Bronchial epithelial cell (primary cell): ENCODE measurements around the gene BIN2. TPM values are rescaled to one million over a fixed set of nuclear protein-coding genes. Genes with fewer than 3 reads are reported as not detected.
A peak's percentile ranks its signal among the peaks of the same experiment; 100 is the strongest.
"Not testable (repeated sequence)": the region's sequence is repeated elsewhere in the genome, so short reads cannot be mapped to it uniquely, and the experiment has no call there.

Experiments used
- DNase-seq: peaks from one replicate; pipeline ENCODE4 v3.0.0-alpha.2; 2010; ENCODE audit warnings: low read depth
- FAIRE-seq: peaks from 2 replicates; lab custom pipeline; 2011; peaks lifted over from hg19 to GRCh38; lab: Jason Lieb, UNC
- H3K27me3 ChIP-seq: 2 replicates; pipeline ENCODE4 v1.5.1; 2011; ENCODE audit warnings: low read length; ENCODE audit not compliant: control insufficient read depth, insufficient read depth
- H3K36me3 ChIP-seq: 2 replicates; pipeline ENCODE4 v1.5.1; 2011; ENCODE audit warnings: low read length; ENCODE audit not compliant: control insufficient read depth, insufficient read depth
- H3K4me3 ChIP-seq: 2 replicates; pipeline ENCODE4 v1.5.1; 2011; ENCODE audit warnings: mild to moderate bottlenecking, low read depth, low read length, control low read depth
- total RNA-seq: library from RNA; depleted of rRNA; stranded (reverse); fragments of >200 nt; gene quantifications from 2 replicates; pipeline ENCODE4 v1.2.1, GENCODE V29; 2014
- TF ChIP-seq, protein P1 (sequence below): IDR thresholded peaks from 2 replicates; pipeline ENCODE4 v1.5.1; 2011; ENCODE audit warnings: mild to moderate bottlenecking, moderate library complexity, low read length, control low read depth, inconsistent platforms; ENCODE audit not compliant: insufficient read depth, severe bottlenecking

BIN2 gene
- total RNA-seq, 1 donor from 2014 or later, result not detected

GRCh38 chr12:51345681-51346080, 21.7 kb upstream of the BIN2 start:
- DNase-seq (no peak), FAIRE-seq (no peak)
- Histone ChIP-seq H3K27me3 (no peaks in the 10 kb centered on the region), H3K4me3 (no peak overlapping the region), H3K36me3 (no peaks in the 10 kb centered on the region)
- TF ChIP-seq, protein P1, sequence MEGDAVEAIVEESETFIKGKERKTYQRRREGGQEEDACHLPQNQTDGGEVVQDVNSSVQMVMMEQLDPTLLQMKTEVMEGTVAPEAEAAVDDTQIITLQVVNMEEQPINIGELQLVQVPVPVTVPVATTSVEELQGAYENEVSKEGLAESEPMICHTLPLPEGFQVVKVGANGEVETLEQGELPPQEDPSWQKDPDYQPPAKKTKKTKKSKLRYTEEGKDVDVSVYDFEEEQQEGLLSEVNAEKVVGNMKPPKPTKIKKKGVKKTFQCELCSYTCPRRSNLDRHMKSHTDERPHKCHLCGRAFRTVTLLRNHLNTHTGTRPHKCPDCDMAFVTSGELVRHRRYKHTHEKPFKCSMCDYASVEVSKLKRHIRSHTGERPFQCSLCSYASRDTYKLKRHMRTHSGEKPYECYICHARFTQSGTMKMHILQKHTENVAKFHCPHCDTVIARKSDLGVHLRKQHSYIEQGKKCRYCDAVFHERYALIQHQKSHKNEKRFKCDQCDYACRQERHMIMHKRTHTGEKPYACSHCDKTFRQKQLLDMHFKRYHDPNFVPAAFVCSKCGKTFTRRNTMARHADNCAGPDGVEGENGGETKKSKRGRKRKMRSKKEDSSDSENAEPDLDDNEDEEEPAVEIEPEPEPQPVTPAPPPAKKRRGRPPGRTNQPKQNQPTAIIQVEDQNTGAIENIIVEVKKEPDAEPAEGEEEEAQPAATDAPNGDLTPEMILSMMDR, result no peak

- TF ChIP-seq, protein P1, result no peak
- Histone ChIP-seq H3K4me3 (no peak overlapping the region), H3K36me3 (no peaks in the 10 kb centered on the region), H3K27me3 (no peaks in the 10 kb centered on the region)
- DNase-seq (peak; percentile 9), FAIRE-seq (no peak)
Observed at GRCh38 chr12:51343201-51343600, 19.2 kb upstream of the BIN2 start.

DNA sequence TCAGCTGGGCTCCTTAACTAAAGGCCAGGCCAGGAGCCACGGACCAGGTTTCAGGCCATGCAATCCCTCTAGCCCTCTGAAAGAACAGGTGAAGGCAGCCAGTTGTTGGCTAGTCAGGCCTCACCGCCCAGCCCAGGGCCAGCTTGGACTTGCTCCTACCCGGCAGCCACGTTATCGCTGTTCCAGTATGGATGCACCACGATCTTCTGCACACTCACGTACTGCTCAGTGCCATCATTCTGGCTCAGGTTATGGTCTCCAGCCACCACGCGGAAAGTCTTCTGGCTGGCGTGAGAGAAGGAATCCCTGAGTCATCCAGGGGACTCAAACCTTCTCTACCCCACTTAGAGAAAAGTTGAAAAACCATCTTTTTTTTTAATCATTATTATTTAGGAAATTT, 18.4 kb upstream of the BIN2 start:
- FAIRE-seq (no peak), DNase-seq (no peak)
- Histone ChIP-seq H3K27me3 (no peaks in the 10 kb centered on the region), H3K4me3 (no peak overlapping the region), H3K36me3 (no peaks in the 10 kb centered on the region)
- TF ChIP-seq, protein P1, result no peak

DNA sequence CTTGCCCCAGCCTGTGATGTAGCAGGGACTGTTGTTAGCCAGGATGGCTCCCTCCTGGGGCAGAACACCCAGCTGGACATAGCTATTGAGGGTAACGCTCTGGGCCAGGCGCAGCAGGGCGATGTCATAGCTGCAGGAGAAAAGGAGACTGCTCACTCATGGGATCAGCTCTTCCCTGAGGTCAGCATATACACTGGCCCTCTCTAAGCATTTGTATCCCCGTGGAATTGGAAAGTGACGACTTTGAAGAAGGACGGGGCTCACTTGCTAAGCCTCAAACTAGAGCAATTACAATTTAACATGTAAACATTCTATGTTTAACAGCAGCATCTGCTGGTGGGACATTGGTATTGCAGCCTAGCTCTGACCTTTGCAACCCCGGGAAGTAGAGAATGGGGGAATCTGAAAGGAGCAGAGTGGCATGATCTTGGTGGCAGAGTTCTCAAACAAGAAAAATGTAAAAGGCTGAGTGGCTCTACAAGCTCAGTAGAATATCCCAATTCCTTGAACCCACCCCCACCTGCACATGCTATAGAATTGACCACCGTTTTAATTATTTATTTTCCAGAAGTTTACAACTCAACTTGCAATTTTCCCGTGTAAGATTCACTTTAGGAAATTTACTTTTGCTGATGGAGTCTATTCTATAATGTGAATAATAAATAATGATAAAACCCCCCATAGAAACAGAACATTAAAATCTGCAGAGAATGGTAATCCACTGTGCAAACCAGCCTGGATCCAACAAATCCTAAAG, 17.5 kb upstream of the BIN2 start:
- FAIRE-seq, result no peak
- TF ChIP-seq, protein P1, result peak; percentile 94
- peak; percentile 68 for DNase-seq
- Histone ChIP-seq H3K36me3 (no peaks in the 10 kb centered on the region), H3K4me3 (no peak overlapping the region), H3K27me3 (no peaks in the 10 kb centered on the region)

DNA sequence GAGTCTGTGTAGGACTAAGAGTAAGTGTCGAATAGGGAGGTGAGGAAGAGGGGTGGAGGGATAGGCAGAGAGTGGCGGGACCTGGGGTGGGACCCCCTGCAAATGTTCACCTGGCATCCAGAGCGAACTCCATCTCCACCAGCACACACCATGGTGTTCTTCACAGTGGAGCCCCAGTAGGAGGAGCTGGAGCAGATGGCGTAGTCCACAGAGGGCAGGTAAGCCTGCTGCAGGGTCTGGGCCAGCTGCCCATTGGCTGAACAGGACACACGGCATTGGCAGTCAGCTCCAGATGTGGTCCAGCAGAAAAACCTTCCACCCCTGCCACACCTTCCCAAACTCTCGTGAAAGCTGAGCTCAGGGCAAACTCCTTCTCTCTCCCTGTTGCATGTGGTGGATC, 15.8 kb upstream of the BIN2 start:
- H3K4me3 ChIP-seq, result no peak overlapping the region
- DNase-seq, result no peak
- TF ChIP-seq, protein P1, result no peak
- no peaks in the 10 kb centered on the region for H3K36me3 ChIP-seq
- no peaks in the 10 kb centered on the region for H3K27me3 ChIP-seq
- FAIRE-seq, result no peak

DNA sequence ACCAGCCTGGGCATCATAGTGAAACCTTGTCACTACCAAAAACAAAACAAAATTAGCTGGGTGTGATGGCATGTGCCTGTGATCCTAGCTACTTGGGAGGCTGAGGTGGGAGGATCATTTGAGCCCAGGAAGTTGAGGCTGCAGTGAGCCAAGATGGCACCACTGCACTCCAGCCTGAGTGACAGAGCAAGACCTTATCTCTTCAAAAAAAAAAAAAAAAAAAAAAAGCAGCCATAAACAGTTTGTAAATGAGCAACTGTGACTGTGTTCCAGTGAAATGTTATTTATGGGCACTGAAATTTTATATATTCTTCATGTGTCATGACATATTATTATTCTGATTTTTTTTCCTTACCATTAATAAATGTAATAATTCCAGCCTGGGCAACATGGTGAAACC, 13.4 kb upstream of the BIN2 start:
- not testable (repeated sequence) for DNase-seq, FAIRE-seq, H3K27me3 ChIP-seq, H3K4me3 ChIP-seq, H3K36me3 ChIP-seq
